KOPT-K1 (cell line): ENCODE results near the gene RGL1.

ENCODE experiments used
- H3K27ac ChIP-seq: fragments of 200-600 bp; sonication (generic); 2 replicates; pipeline ENCODE4 v1.5.1; 2016; ENCODE audit warnings: antibody characterized with exemption, mild to moderate bottlenecking, low read depth, low read length; ENCODE audit not compliant: poor library complexity, severe bottlenecking
- H3K36me3 ChIP-seq: fragments of 200-600 bp; sonication (generic); 2 replicates; pipeline ENCODE4 v1.5.1; 2017; ENCODE audit warnings: antibody characterized with exemption, mild to moderate bottlenecking, low read length, moderate library complexity; ENCODE audit not compliant: insufficient read depth
- H3K9me3 ChIP-seq: fragments of 200-600 bp; sonication (generic); 2 replicates; pipeline ENCODE4 v1.5.1; 2017; ENCODE audit warnings: antibody characterized with exemption, low read length, mild to moderate bottlenecking; ENCODE audit not compliant: insufficient read depth, poor library complexity, severe bottlenecking

Gene RGL1

GRCh38 chr1:183914276-183914675, 109.4 kb downstream of the RGL1 start:
- H3K9me3 ChIP-seq, result no peaks in the 10 kb centered on the region
- no peaks in the 10 kb centered on the region for H3K36me3 ChIP-seq
- no peak overlapping the region for H3K27ac ChIP-seq

- Histone ChIP-seq H3K36me3 (no peaks in the 10 kb centered on the region), H3K27ac (no peak overlapping the region), H3K9me3 (no peaks in the 10 kb centered on the region)
Observed at GRCh38 chr1:183914891-183915290, 110.0 kb downstream of the RGL1 start.

GRCh38 chr1:183915625-183916510, 110.9 kb downstream of the RGL1 start:
- Histone ChIP-seq H3K9me3 (no peaks in the 10 kb centered on the region), H3K36me3 (no peaks in the 10 kb centered on the region), H3K27ac (no peak overlapping the region)

- no peaks in the 10 kb centered on the region for H3K36me3 ChIP-seq
- no peaks in the 10 kb centered on the region for H3K9me3 ChIP-seq
- no peak overlapping the region for H3K27ac ChIP-seq
Observed at GRCh38 chr1:183916574-183916973, 111.7 kb downstream of the RGL1 start.

- Histone ChIP-seq H3K9me3 (no peaks in the 10 kb centered on the region), H3K27ac (no peak overlapping the region), H3K36me3 (no peaks in the 10 kb centered on the region)
Observed at GRCh38 chr1:183918589-183918988, 113.7 kb downstream of the RGL1 start.

- H3K9me3 ChIP-seq, result no peaks in the 10 kb centered on the region
- H3K27ac ChIP-seq, result no peak overlapping the region
- no peaks in the 10 kb centered on the region for H3K36me3 ChIP-seq
Observed at GRCh38 chr1:183920651-183921050, 115.7 kb downstream of the RGL1 start.

GRCh38 chr1:183922197-183922596, 117.3 kb downstream of the RGL1 start:
- no peaks in the 10 kb centered on the region for H3K36me3 ChIP-seq

GRCh38 chr1:183925947-183926346, 121.0 kb downstream of the RGL1 start:
- Histone ChIP-seq H3K9me3 (no peaks in the 10 kb centered on the region), H3K36me3 (no peaks in the 10 kb centered on the region), H3K27ac (no peak overlapping the region)

More at GRCh38 chr1:183922197-183922596, 117.3 kb downstream of the RGL1 start:
- no peaks in the 10 kb centered on the region for H3K9me3 ChIP-seq
- H3K27ac ChIP-seq, result no peak overlapping the region

GRCh38 chr1:183926983-183927382, 122.1 kb downstream of the RGL1 start:
- Histone ChIP-seq H3K36me3 (no peaks in the 10 kb centered on the region), H3K9me3 (no peaks in the 10 kb centered on the region)

GRCh38 chr1:183931646-183932271, 126.8 kb downstream of the RGL1 start:
- H3K9me3 ChIP-seq, result no peaks in the 10 kb centered on the region
- H3K36me3 ChIP-seq, result no peaks in the 10 kb centered on the region
- no peak overlapping the region for H3K27ac ChIP-seq

More at GRCh38 chr1:183926983-183927382, 122.1 kb downstream of the RGL1 start:
- H3K27ac ChIP-seq, result no peak overlapping the region

- Histone ChIP-seq H3K9me3 (no peaks in the 10 kb centered on the region), H3K36me3 (no peaks in the 10 kb centered on the region), H3K27ac (no peak overlapping the region)
Observed at GRCh38 chr1:183932412-183932811, 127.5 kb downstream of the RGL1 start.

- Histone ChIP-seq H3K9me3 (no peaks in the 10 kb centered on the region), H3K36me3 (no peaks in the 10 kb centered on the region), H3K27ac (no peak overlapping the region)
Observed at GRCh38 chr1:183933528-183934179, 128.7 kb downstream of the RGL1 start.

GRCh38 chr1:183934314-183934713, 129.4 kb downstream of the RGL1 start:
- no peaks in the 10 kb centered on the region for H3K36me3 ChIP-seq
- H3K27ac ChIP-seq, result no peak overlapping the region
- H3K9me3 ChIP-seq, result no peaks in the 10 kb centered on the region

GRCh38 chr1:183936009-183936408, 131.1 kb downstream of the RGL1 start:
- no peak overlapping the region for H3K27ac ChIP-seq
- H3K9me3 ChIP-seq, result no peaks in the 10 kb centered on the region
- H3K36me3 ChIP-seq, result no peaks in the 10 kb centered on the region

GRCh38 chr1:183936791-183937190, 131.9 kb downstream of the RGL1 start:
- no peaks in the 10 kb centered on the region for H3K9me3 ChIP-seq
- no peak overlapping the region for H3K27ac ChIP-seq
- no peaks in the 10 kb centered on the region for H3K36me3 ChIP-seq
